A673 (cell line): Measurements from ENCODE around the gene JARID2. TPM values are rescaled to one million over a fixed set of nuclear protein-coding genes. Genes with fewer than 3 reads are reported as not detected.

Experiments used
- BruUV-seq: library from RNA; stranded (reverse); fragments of 400-500 nt; replicated peaks from 2 replicates; lab custom pipeline; 2021; lab: Mats Ljungman, UMichigan
- CTCF ChIA-PET: fragments of 300-600 bp; sonication (Branson Sonifier 250); formaldehyde crosslinking; loops from one replicate; lab custom pipeline; 2022; ENCODE audit warnings: antibody characterized with exemption; lab: Charles Lee
- POLR2A ChIA-PET: fragments of 300-600 bp; sonication (Branson Sonifier 250); formaldehyde crosslinking; loops from one replicate; lab custom pipeline; 2022; ENCODE audit warnings: antibody characterized with exemption; ENCODE audit not compliant: low non-redundant PET; lab: Charles Lee
- DNase-seq: peaks from one replicate; pipeline ENCODE4 v3.0.0-alpha.2; 2015; ENCODE audit warnings: low spot score
- H3K27ac ChIP-seq: fragments of 200-600 bp; sonication (generic); 2 replicates; pipeline ENCODE4 v1.5.1; 2016; ENCODE audit warnings: mixed run types, low read depth, mild to moderate bottlenecking, mixed read lengths, antibody characterized with exemption, low read length; ENCODE audit not compliant: poor library complexity, severe bottlenecking
- H3K27me3 ChIP-seq: fragments of 200-600 bp; sonication (generic); replicated peaks from 2 replicates; pipeline ENCODE4 v1.6.1; 2017; ENCODE audit warnings: mixed run types, low read depth, mild to moderate bottlenecking, mixed read lengths, antibody characterized with exemption, low read length; ENCODE audit not compliant: insufficient read depth, poor library complexity
- H3K36me3 ChIP-seq: fragments of 200-600 bp; sonication (generic); 2 replicates; pipeline ENCODE4 v1.6.1; 2016; ENCODE audit warnings: mixed run types, mild to moderate bottlenecking, mixed read lengths, antibody characterized with exemption, low read length; ENCODE audit not compliant: insufficient read depth, poor library complexity, severe bottlenecking
- H3K4me1 ChIP-seq: fragments of 200-600 bp; sonication (generic); 2 replicates; pipeline ENCODE4 v1.6.1; 2017; ENCODE audit warnings: mixed run types, mild to moderate bottlenecking, mixed read lengths, antibody characterized with exemption, low read length; ENCODE audit not compliant: insufficient read depth, poor library complexity, severe bottlenecking
- H3K4me3 ChIP-seq: fragments of 200-600 bp; sonication (generic); 2 replicates; pipeline ENCODE4 v1.5.1; 2016; ENCODE audit warnings: low read depth, mixed run types, mild to moderate bottlenecking, mixed read lengths, low read length; ENCODE audit not compliant: poor library complexity, severe bottlenecking
- H3K9me3 ChIP-seq: fragments of 200-600 bp; sonication (generic); 2 replicates; pipeline ENCODE4 v1.6.1; 2016; ENCODE audit warnings: mixed run types, low read depth, mild to moderate bottlenecking, mixed read lengths, antibody characterized with exemption, low read length; ENCODE audit not compliant: poor library complexity, severe bottlenecking
- CTCF ChIP-seq: fragments of 300-800, 200-600 bp; sonication (generic); conservative IDR thresholded peaks from 2 replicates; pipeline ENCODE4 v1.5.1; 2017; ENCODE audit warnings: low read depth, mild to moderate bottlenecking, antibody characterized with exemption, low read length, moderate library complexity, mixed read lengths
- EZH2 ChIP-seq: fragments of 200-600 bp; sonication (generic); IDR thresholded peaks from 2 replicates; pipeline ENCODE4 v1.6.1; 2017; ENCODE audit warnings: borderline replicate concordance, low read depth, mild to moderate bottlenecking, mixed read lengths, antibody characterized with exemption, low read length; ENCODE audit not compliant: poor library complexity, severe bottlenecking
- intact Hi-C: fragments of 100-400 bp; cut with micrococcal nuclease; formaldehyde crosslinking; loops from one replicate; pipeline ENCODE4 v1.10.0; 2022; ENCODE audit not compliant: unreplicated experiment
- total RNA-seq: library from RNA; stranded (reverse); gene quantifications from 2 replicates; pipeline ENCODE4 v1.2.3, GENCODE V29; 2021

Gene JARID2
- total RNA-seq, 1 experiment from 2014 or later, result 29.4 TPM

GRCh38 chr6:15521582-15521981 is 275.7 kb downstream of the JARID2 start:
- no TSS peak for BruUV-seq
- ChIA-PET CTCF (no interaction called here), POLR2A (no interaction called here)
- intact Hi-C loops, result loop anchor here (5.0 kb wide), 1 partner anchor 101 kb away; no protein-coding TSS in a partner anchor
- Histone ChIP-seq H3K27me3 (no peaks in the 10 kb centered on the region), H3K27ac (no peak overlapping the region), H3K9me3 (no peaks in the 10 kb centered on the region), H3K36me3 (peaks cover 63% of the 10 kb centered on the region), H3K4me1 (peaks cover 14% of the 10 kb centered on the region), H3K4me3 (no peak overlapping the region)
- no peak for DNase-seq
- no peak for TF ChIP-seq CTCF
- TF ChIP-seq EZH2, result no peak

- H3K4me3 ChIP-seq, result no peak overlapping the region
- no peak for DNase-seq
- TF ChIP-seq EZH2 (no peak), CTCF (no peak)
- intact Hi-C loops, result loop anchor here (5.0 kb wide), 1 partner anchor 100 kb away; no protein-coding TSS in a partner anchor
- H3K27me3 ChIP-seq, result no peaks in the 10 kb centered on the region
- H3K36me3 ChIP-seq, result peaks cover 58% of the 10 kb centered on the region
- no peak overlapping the region for H3K27ac ChIP-seq
- H3K9me3 ChIP-seq, result no peaks in the 10 kb centered on the region
- BruUV-seq, result no TSS peak
- CTCF ChIA-PET, result no interaction called here
- peaks cover 14% of the 10 kb centered on the region for H3K4me1 ChIP-seq
- POLR2A ChIA-PET, result interaction anchor here (0.6 kb wide), 1 partner anchor 791 kb away, joined by 3 read pairs; no protein-coding TSS in a partner anchor
These were observed 276.2 kb downstream of the JARID2 start for GRCh38 chr6:15522026-15522425.

DNA sequence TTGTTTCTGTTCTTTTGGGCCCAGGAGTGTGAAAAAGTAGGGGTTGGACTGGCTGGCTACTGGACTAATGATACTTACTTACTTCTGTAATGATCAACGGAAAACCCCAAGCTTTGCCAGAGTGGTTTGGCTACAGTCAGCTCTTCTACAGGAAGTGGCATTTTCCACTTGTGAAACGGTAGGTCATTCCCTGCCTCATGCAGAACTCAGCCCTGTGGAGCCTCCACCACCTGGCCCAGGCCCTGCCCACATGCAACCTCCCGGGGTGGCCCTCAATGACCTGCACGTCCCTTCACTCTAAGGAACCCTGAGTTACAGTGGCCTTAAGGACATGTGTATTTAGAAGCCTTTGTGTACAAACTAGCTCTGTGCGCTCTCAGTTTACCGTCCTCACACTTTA is 276.6 kb downstream of the JARID2 start:
- Histone ChIP-seq H3K27me3 (no peaks in the 10 kb centered on the region), H3K4me3 (no peak overlapping the region), H3K36me3 (peaks cover 54% of the 10 kb centered on the region), H3K4me1 (peaks cover 14% of the 10 kb centered on the region), H3K9me3 (no peaks in the 10 kb centered on the region), H3K27ac (no peak overlapping the region)
- TF ChIP-seq CTCF, result no peak
- no peak for TF ChIP-seq EZH2
- BruUV-seq, result no TSS peak
- intact Hi-C loops, result loop anchor here (5.0 kb wide), 1 partner anchor 100 kb away; no protein-coding TSS in a partner anchor
- ChIA-PET CTCF (no interaction called here), POLR2A (interaction anchor here (0.6 kb wide), 1 partner anchor 791 kb away, joined by 3 read pairs; no protein-coding TSS in a partner anchor)
- no peak for DNase-seq
